ENCODE data around the gene VASH1.

Gene VASH1

GRCh38 chr14:76784881-76785280, 23.6 kb downstream of the VASH1 start (continued):
- TF ChIP-seq ZNF639 (tag by site-specific recombination; IDR thresholded peaks at IDR 0.05) (no peak), TRIM28 (IDR thresholded peaks at IDR 0.05; ENCODE audit: borderline replicate concordance, low read length) (peak; percentile 35; the same call in 1 of the 2 replicates), ZBTB17 (tag by site-specific recombination; IDR thresholded peaks at IDR 0.05) (0 out of 2 replicates have a peak, but pooled peaks have one; percentile 31), ZNF274 (IDR thresholded peaks at IDR 0.05; ENCODE audit: low read length) (no peak), ZNF274 (tag by site-specific recombination; IDR thresholded peaks at IDR 0.05; ENCODE audit: borderline replicate concordance) (peak; percentile 57; the same call in 1 of the 2 replicates), ZNF10 (tag by site-specific recombination; IDR thresholded peaks at IDR 0.05) (0 out of 2 replicates have a peak, but pooled peaks have one; percentile 13), ZNF416 (tag by site-specific recombination; IDR thresholded peaks at IDR 0.05) (no peak), PATZ1 (tag by site-specific recombination; IDR thresholded peaks at IDR 0.05) (no peak), ZNF561 (tag by site-specific recombination; IDR thresholded peaks at IDR 0.05; ENCODE audit: borderline replicate concordance) (peak; percentile 61; the same call in 1 of the 2 replicates), ATF2 (tag by site-specific recombination; IDR thresholded peaks at IDR 0.05; ENCODE audit: low read depth) (no peak), KLF9 (tag by site-specific recombination; IDR thresholded peaks at IDR 0.05; ENCODE audit: low read depth) (peak; percentile 73; the same call in 1 of the 2 replicates)

- POLR2A ChIA-PET = no interaction called here
- TF ChIP-seq SP3 (tag by site-specific recombination; IDR thresholded peaks at IDR 0.05) (no peak), IKZF3 (tag by site-specific recombination; IDR thresholded peaks at IDR 0.05) (no peak), ZBTB21 (tag by site-specific recombination; IDR thresholded peaks at IDR 0.05) (no peak), YY2 (tag by site-specific recombination; IDR thresholded peaks at IDR 0.05) (no peak), MZF1 (tag by site-specific recombination; IDR thresholded peaks at IDR 0.05; ENCODE audit: borderline replicate concordance) (no peak)
- H3K4me3 ChIP-seq (ENCODE audit: low read depth, low read length) = no peak overlapping the region
These were observed 25.3 kb downstream of the VASH1 start for GRCh38 chr14:76786601-76787000.

GRCh38 chr14:76792422-76792821, 31.2 kb downstream of the VASH1 start:
- CTCF ChIA-PET = no interaction called here
- Histone ChIP-seq H3K4me1 (ENCODE audit: control insufficient read depth, insufficient read depth, low read length) (no peaks in the 10 kb centered on the region), H3K36me3 (ENCODE audit: control insufficient read depth in 2 of 2, insufficient read depth in 1 of 2, low read length in 2 of 2) (peaks cover 48 to 75% of the 10 kb centered on the region in 2 experiments), H3K4me3 (ENCODE audit: low read depth, low read length) (no peak overlapping the region), H3K27ac (ENCODE audit: extremely low read depth, low read depth, low read length) (no peak overlapping the region), H3K9me3 (ENCODE audit: control insufficient read depth, insufficient read depth, low read depth, low read length) (no peaks in the 10 kb centered on the region)
- TF ChIP-seq ZFHX2 (tag by site-specific recombination; conservative IDR thresholded peaks at IDR 0.05) (no peak), KLF17 (tag by site-specific recombination; IDR thresholded peaks at IDR 0.05) (no peak), PRDM4 (tag by site-specific recombination; IDR thresholded peaks at IDR 0.05) (no peak)
- POLR2A ChIA-PET = no interaction called here

More at GRCh38 chr14:76786601-76787000, 25.3 kb downstream of the VASH1 start:
- Histone ChIP-seq H3K27ac (ENCODE audit: extremely low read depth, low read depth, low read length) (no peak overlapping the region), H3K9me3 (ENCODE audit: control insufficient read depth, insufficient read depth, low read depth, low read length) (no peaks in the 10 kb centered on the region), H3K36me3 (ENCODE audit: control insufficient read depth in 2 of 2, insufficient read depth in 1 of 2, low read length in 2 of 2) (peaks cover 24 to 91% of the 10 kb centered on the region in 2 experiments), H3K4me1 (ENCODE audit: control insufficient read depth, insufficient read depth, low read length) (no peaks in the 10 kb centered on the region)
- CTCF ChIA-PET = interaction anchor here (4.6 kb wide), 1 partner anchor 76 kb away, joined by 77 read pairs; no protein-coding TSS in a partner anchor
